GM10266 (cell line): ENCODE data around the gene ARL5C.

Experiments used
- DNase-seq: peaks from one replicate; pipeline ENCODE4 v3.0.0; 2012; ENCODE audit errors: extremely low spot score
- CTCF ChIP-seq: IDR thresholded peaks from 2 replicates; pipeline ENCODE4 v1.5.1; 2012; ENCODE audit warnings: mild to moderate bottlenecking, low read depth; ENCODE audit not compliant: control insufficient read depth, insufficient read depth; ENCODE audit errors: missing control alignments

Gene ARL5C

GRCh38 chr17:39183720-39184119, 17.8 kb upstream of the ARL5C start:
- DNase-seq = no peak
- no peak for TF ChIP-seq CTCF

GRCh38 chr17:39183045-39183444, 17.1 kb upstream of the ARL5C start:
- no peak for DNase-seq
- TF ChIP-seq CTCF = no peak

GRCh38 chr17:39181303-39181702, 15.3 kb upstream of the ARL5C start:
- no peak for TF ChIP-seq CTCF
- no peak for DNase-seq

- DNase-seq = no peak
- TF ChIP-seq CTCF = no peak
Measured at GRCh38 chr17:39178536-39178935, 12.6 kb upstream of the ARL5C start.

- TF ChIP-seq CTCF = no peak
- no peak for DNase-seq
Measured at GRCh38 chr17:39177256-39177655, 11.3 kb upstream of the ARL5C start.

GRCh38 chr17:39175695-39176093, 9.7 kb upstream of the ARL5C start:
- no peak for TF ChIP-seq CTCF
- no peak for DNase-seq

- peak; percentile 84 for DNase-seq
Measured at GRCh38 chr17:39174920-39175694, 9.1 kb upstream of the ARL5C start.

More at GRCh38 chr17:39174920-39175694, 9.1 kb upstream of the ARL5C start:
- TF ChIP-seq CTCF = peak; percentile 75
